Adipocyte (in vitro differentiated cells): ENCODE data around the gene TAX1BP3.

Source experiments
- DNase-seq: peaks from one replicate; pipeline ENCODE4 v3.0.0-alpha.2; 2015; ENCODE audit warnings: low read depth
- H3K27me3 ChIP-seq: replicated peaks from 2 replicates; pipeline ENCODE4 v1.7.0; 2013; ENCODE audit warnings: mild to moderate bottlenecking, low read length, moderate library complexity; ENCODE audit not compliant: control insufficient read depth, insufficient read depth
- H3K36me3 ChIP-seq: 2 replicates; pipeline ENCODE4 v1.7.0; 2013; ENCODE audit warnings: low read length, mild to moderate bottlenecking, moderate library complexity; ENCODE audit not compliant: control insufficient read depth, insufficient read depth, severe bottlenecking
- H3K4me1 ChIP-seq: 2 replicates; pipeline ENCODE4 v1.7.0; 2013; ENCODE audit warnings: mild to moderate bottlenecking, low read length, moderate library complexity; ENCODE audit not compliant: control insufficient read depth, insufficient read depth
- H3K4me3 ChIP-seq: 2 replicates; pipeline ENCODE4 v1.7.0; 2013; ENCODE audit warnings: mild to moderate bottlenecking, low read length, moderate library complexity
- H3K9ac ChIP-seq: 2 replicates; pipeline ENCODE4 v1.7.0; 2013; ENCODE audit warnings: mild to moderate bottlenecking, low read length, moderate library complexity
- H3K9me3 ChIP-seq: 2 replicates; pipeline ENCODE4 v1.7.0; 2013; ENCODE audit warnings: mild to moderate bottlenecking, low read length, moderate library complexity; ENCODE audit not compliant: control insufficient read depth

The TAX1BP3 gene

GRCh38 chr17:3636908-3637373, 31.4 kb downstream of the TAX1BP3 start:
- Histone ChIP-seq H3K4me1 (peaks cover 28% of the 10 kb centered on the region), H3K9me3 (no peaks in the 10 kb centered on the region), H3K4me3 (peak overlapping the region; percentile 96), H3K36me3 (peaks cover 9% of the 10 kb centered on the region), H3K27me3 (no peaks in the 10 kb centered on the region), H3K9ac (peak overlapping the region; percentile 91)
- peak; percentile 50 for DNase-seq

DNA sequence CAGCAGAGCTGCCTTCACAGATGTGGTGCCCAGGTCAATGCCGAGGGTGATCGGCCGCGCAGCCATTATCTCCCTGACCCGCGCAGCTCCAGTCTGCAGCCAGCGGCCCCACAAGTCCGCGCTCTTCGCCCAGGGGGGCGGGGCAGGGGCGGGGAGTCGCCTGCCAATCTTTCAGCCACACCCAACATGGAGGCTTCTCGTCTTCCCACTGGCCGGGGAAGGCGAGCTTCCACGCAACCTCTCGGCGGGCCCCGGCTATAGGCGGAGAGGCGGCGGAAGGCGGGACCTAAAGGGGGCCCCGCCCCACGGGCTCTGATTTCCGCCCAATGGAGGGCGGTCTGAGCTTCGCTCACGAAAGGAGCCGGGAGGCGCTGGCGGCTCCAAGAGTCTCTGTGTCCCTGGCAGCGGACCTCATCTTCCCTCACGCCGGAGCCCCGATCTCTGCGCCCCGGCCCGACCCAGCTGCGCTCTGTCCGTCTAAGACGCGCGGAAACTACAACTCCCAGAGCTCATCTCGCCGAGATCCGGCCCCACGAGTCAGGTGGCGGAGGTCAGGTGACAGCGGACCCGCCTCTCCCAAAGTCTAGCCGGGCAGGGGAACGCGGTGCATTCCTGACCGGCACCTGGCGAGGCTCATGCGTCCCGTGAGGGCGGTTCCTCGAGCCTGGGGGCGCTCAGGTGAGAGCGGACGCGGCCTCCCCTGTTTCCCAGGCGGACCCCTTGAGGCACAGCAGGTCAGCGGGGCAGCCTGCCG, 32.0 kb downstream of the TAX1BP3 start, which contains the start of the genes CTNS and SHPK:
CTNS (plus strand) TSS at position 607 of the 754 bp plus-strand sequence. CDS start 3,447 bp downstream, outside the sequence.
SHPK (minus strand) TSS at position 97 of the 754 bp plus-strand sequence; CDS start at position 66, 31 bp downstream.
- Histone ChIP-seq H3K36me3 (peaks cover 7% of the 10 kb centered on the region), H3K9me3 (no peaks in the 10 kb centered on the region), H3K27me3 (no peaks in the 10 kb centered on the region), H3K4me3 (peak within 1 kb of the TSS; percentile 96), H3K4me1 (peaks cover 28% of the 10 kb centered on the region), H3K9ac (peak within 1 kb of the TSS; percentile 91)
- peak; percentile 99 for DNase-seq

DNA sequence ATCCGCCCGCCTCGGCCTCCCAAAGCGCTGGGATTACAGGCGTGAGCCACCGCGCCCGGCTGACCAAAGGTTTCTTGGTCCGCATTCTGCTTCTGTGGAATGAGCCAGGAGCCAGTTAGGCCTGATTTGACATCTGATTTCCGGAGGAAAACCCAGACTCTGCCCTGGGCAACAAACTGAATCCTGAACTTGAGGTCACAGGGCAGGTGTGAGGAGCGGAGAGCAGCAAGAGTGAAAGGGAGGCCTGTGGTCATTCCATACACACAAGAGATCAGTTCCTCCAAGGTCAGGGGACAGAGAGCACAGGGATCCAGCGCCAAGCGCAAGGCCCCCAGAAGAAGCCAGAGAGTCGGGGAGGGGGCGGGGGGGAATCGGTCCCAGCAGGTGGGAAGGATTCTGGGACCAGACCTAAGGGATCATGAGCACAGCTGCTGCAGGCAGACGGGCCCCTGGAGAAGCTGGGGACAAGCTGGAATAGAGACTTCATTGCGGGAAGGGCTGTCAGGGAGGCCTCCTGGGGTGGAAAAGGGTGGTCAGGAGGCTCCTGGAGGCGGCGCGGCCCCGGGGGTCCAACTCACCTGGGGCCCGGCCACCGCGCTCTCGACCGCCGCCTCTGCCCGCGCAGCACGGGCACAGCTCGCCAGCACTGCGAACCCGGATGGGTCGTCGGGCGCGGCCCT, 32.8 kb downstream of the TAX1BP3 start:
- no peak for DNase-seq
- Histone ChIP-seq H3K9me3 (no peaks in the 10 kb centered on the region), H3K9ac (peak overlapping the region; percentile 91), H3K4me3 (peak overlapping the region; percentile 96), H3K36me3 (peaks cover 3% of the 10 kb centered on the region), H3K4me1 (peaks cover 28% of the 10 kb centered on the region), H3K27me3 (no peaks in the 10 kb centered on the region)

DNA sequence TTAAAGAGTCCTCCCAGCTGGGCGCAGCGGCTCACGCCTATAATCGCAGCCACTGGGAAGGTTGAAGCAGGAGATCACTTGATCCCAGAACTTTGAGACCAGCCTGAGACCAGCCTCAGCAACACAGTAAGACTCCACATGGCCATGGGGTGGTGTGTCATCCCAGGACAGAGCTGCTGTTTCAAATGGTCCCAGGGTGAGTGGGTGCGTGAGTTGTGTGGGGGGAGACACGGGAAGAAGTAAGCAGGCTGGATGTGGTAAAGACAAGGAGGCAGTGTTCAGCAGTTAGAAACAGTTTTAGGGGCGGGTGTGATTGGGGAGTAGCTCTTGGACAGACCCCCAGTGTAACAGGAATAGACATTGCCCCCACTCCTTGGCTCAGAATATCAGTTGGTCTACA, 36.1 kb downstream of the TAX1BP3 start:
- H3K36me3 ChIP-seq = peaks cover 25% of the 10 kb centered on the region
- no peak overlapping the region for H3K9ac ChIP-seq
- no peak for DNase-seq

DNA sequence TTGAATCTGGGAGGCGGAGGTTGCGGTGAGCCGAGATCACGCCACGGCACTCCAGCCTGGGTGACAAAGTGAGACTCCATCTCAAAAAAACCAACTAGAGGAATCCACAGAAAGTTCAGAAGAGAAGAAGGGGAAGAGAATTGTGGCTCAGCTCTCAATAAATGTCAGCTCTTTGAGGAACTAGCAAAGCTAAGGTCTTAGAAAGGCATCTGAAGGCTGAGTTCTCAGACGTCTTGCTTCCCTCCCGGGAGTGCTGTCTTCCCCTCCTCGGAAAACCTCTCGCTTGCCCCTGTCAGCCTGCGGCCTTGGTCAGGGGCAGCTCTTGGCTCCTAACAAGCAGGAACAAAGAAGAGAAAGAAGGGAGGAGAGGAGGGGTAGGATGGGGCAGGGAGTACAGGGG, 37.6 kb downstream of the TAX1BP3 start:
- Histone ChIP-seq H3K4me3 (no peak overlapping the region), H3K9me3 (no peaks in the 10 kb centered on the region), H3K27me3 (no peaks in the 10 kb centered on the region), H3K4me1 (peaks cover 15% of the 10 kb centered on the region), H3K9ac (no peak overlapping the region), H3K36me3 (peaks cover 32% of the 10 kb centered on the region)
- DNase-seq = no peak

More for the DNA sequence above, 36.1 kb downstream of the TAX1BP3 start:
- no peaks in the 10 kb centered on the region for H3K27me3 ChIP-seq
- no peak overlapping the region for H3K4me3 ChIP-seq
- peaks cover 18% of the 10 kb centered on the region for H3K4me1 ChIP-seq
- H3K9me3 ChIP-seq = no peaks in the 10 kb centered on the region

DNA sequence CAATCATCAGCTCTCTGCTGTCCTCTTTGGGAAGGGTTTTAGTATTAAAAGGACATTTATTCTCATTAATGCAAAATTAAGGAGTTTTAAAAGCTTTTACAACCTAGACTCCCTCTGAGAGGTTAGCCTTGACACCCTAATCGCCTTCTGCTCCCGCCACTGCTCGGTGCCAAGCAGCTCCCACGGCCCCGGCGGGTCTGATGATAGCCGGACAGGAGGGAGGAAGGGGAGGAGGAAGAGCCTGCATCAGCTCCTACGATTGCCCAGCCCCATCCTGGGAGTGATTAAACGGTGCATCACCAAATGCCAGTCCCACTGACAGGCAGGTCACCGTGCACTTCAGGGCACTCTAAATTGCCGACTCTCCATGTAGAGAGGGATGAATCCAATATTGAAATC, 40.6 kb downstream of the TAX1BP3 start:
- no peaks in the 10 kb centered on the region for H3K4me1 ChIP-seq
- no peak for DNase-seq
- H3K9ac ChIP-seq = no peak overlapping the region
- H3K27me3 ChIP-seq = no peaks in the 10 kb centered on the region
- no peak overlapping the region for H3K4me3 ChIP-seq
- H3K9me3 ChIP-seq = no peaks in the 10 kb centered on the region
- H3K36me3 ChIP-seq = peaks cover 61% of the 10 kb centered on the region

DNA sequence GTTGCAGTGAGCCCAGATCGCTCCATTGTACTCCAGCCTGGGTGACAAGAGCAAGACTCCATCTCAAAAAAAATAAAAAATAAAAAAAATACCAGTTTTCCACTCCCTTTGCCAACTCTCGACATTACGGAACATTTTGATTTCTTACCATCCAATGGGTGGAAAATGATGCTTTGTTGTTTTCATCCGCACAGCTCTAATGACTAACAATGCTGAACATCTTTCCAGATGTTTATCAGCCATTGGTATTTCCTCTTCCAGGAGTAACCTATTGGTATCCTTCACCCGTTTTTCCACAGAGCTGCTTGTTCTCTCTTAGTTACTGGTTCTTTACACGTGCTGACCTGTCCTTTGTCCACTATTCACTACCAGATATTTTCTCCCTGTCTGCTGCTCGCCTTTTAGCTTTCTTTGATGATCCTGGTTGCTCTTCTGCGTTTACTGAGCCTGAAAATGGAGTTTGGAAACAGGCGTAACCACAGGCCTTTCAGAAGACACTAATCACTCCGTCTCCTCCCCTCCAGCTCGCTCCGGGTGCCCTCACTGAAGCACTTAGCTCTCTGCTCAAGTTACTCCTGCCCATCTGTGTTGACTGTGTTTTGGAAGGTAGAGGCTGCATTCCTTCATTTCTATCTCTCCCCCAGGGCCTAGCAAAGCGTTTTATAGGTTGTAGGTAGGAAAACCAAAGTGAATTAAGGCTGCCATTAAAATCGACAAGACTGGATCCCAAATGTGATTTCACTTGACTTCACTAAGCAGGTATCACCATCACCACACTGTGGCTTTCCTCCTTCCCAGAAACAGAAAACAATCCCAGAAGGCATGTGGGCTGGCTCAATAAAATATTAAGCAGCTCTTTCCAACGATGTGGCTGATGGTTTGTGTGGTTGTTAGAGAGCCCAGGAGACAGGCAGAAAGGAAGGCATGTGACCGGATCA, 41.3 kb downstream of the TAX1BP3 start:
- H3K4me1 ChIP-seq = no peaks in the 10 kb centered on the region
- no peaks in the 10 kb centered on the region for H3K9me3 ChIP-seq
- peaks cover 64% of the 10 kb centered on the region for H3K36me3 ChIP-seq
- no peak for DNase-seq
- H3K9ac ChIP-seq = no peak overlapping the region
- no peak overlapping the region for H3K4me3 ChIP-seq
- no peaks in the 10 kb centered on the region for H3K27me3 ChIP-seq

- Histone ChIP-seq H3K9me3 (no peaks in the 10 kb centered on the region), H3K4me3 (no peak overlapping the region), H3K36me3 (peaks cover 79% of the 10 kb centered on the region)
These were observed 45.3 kb downstream of the TAX1BP3 start for GRCh38 chr17:3622977-3623594.

GRCh38 chr17:3621146-3621720, 47.1 kb downstream of the TAX1BP3 start:
- H3K4me3 ChIP-seq = no peak overlapping the region
- no peak for DNase-seq
- peaks cover 80% of the 10 kb centered on the region for H3K36me3 ChIP-seq

More at GRCh38 chr17:3622977-3623594, 45.3 kb downstream of the TAX1BP3 start:
- Histone ChIP-seq H3K9ac (no peak overlapping the region), H3K4me1 (no peaks in the 10 kb centered on the region), H3K27me3 (no peaks in the 10 kb centered on the region)
- no peak for DNase-seq

DNA sequence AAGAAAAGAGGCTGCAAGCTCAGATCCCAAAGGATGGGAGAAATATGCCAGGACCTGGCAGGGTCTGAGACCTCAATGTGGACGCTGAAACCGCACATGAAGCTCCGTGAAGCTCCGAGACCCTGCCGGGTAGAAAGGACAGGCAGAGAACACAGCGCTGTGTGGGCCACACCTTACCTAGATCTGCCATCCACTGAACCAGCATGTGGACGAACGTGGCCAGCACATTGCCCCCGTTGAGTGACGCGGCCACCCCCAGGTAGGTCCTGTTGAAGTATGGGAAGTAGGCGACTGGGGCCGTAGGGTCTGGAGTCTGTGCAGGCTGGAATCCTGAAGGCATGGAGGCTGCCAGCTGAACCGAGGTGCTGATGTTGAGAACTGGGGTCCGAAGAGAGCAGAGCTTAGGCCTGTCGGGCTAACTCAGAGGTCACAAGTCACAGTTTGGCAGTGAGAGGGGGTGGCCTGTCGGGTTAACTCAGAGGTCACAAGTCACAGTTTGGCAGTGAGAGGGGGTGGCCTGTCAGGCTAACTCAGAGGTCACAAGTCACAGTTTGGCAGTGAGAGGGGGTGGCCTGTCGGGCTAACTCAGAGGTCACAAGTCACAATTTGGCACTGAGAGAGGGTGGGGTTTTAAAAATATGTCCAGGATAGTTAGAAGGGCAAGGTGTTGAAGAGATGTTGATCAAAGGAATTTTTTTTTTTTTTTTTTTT, 53.1 kb downstream of the TAX1BP3 start:
- Histone ChIP-seq H3K9ac (no peak overlapping the region), H3K27me3 (no peaks in the 10 kb centered on the region), H3K36me3 (peaks cover 72% of the 10 kb centered on the region), H3K4me1 (no peaks in the 10 kb centered on the region), H3K4me3 (no peak overlapping the region), H3K9me3 (no peaks in the 10 kb centered on the region)
- DNase-seq = no peak

More at GRCh38 chr17:3621146-3621720, 47.1 kb downstream of the TAX1BP3 start:
- Histone ChIP-seq H3K9me3 (no peaks in the 10 kb centered on the region), H3K27me3 (no peaks in the 10 kb centered on the region), H3K4me1 (no peaks in the 10 kb centered on the region), H3K9ac (no peak overlapping the region)
